Measurements from ENCODE around the gene SLC5A3. TPM values are rescaled to one million over a fixed set of nuclear protein-coding genes. Genes with fewer than 3 reads are reported as not detected.

The SLC5A3 gene
- polyA plus RNA-seq = 1 to 10 TPM in 2 of 3 donors, under 1 TPM in 1; 0.74 to 3.3 (median 1.5) TPM

GRCh38 chr21:34073032-34073748, at the start of gene SLC5A3, which contains the start of gene MRPS6:
TSS of gene SLC5A3 (plus strand) at chr21:34073578. CDS start at chr21:34095199, 21,621 bp downstream.
TSS of gene MRPS6 (plus strand) at chr21:34073578. CDS start at chr21:34073701, 123 bp downstream.
- no peak within 1 kb of the TSS for H3K27ac ChIP-seq (ENCODE audit: low read depth, low read length)
- 1 to 2% (median 1%) methylated on average over 34 to 95 of the region's 104 CpGs for WGBS, 3 donors

GRCh38 chr21:34023691-34024373, 49.5 kb upstream of the SLC5A3 start:
- WGBS, 3 donors = 66 to 78% (median 78%) methylated on average over 8 of the region's 8 CpGs
- H3K27ac ChIP-seq (ENCODE audit: low read depth, low read length) = no peak overlapping the region

- H3K27ac ChIP-seq (ENCODE audit: low read depth, low read length) = no peak overlapping the region
- WGBS, 3 donors = 93 to 95% (median 94%) methylated on average over 3 of the region's 3 CpGs
These were observed 49.0 kb upstream of the SLC5A3 start for GRCh38 chr21:34024374-34024693.

- no peak overlapping the region for H3K27ac ChIP-seq (ENCODE audit: low read depth, low read length)
- 69 to 77% (median 75%) methylated on average over 9 of the region's 9 CpGs for WGBS, 3 donors
These were observed 45.5 kb upstream of the SLC5A3 start for GRCh38 chr21:34027721-34028461.

- H3K27ac ChIP-seq (ENCODE audit: low read depth, low read length) = no peak overlapping the region
- 45 to 57% (median 49%) methylated on average over 12 to 13 of the region's 13 CpGs for WGBS, 3 donors
These were observed 43.4 kb upstream of the SLC5A3 start for GRCh38 chr21:34029743-34030528.

GRCh38 chr21:34031835-34032370, 41.5 kb upstream of the SLC5A3 start:
- H3K27ac ChIP-seq (ENCODE audit: low read depth, low read length) = no peak overlapping the region
- WGBS, 3 donors = 65 to 88% (median 82%) methylated on average over 11 of the region's 11 CpGs

- 69 to 81% (median 79%) methylated on average over 8 of the region's 8 CpGs for WGBS, 3 donors
These were observed 38.9 kb upstream of the SLC5A3 start for GRCh38 chr21:34034369-34035014.

GRCh38 chr21:34035619-34036354, 37.6 kb upstream of the SLC5A3 start:
- no peak overlapping the region for H3K27ac ChIP-seq (ENCODE audit: low read depth, low read length)
- WGBS, 3 donors = 81 to 94% (median 92%) methylated on average over 8 of the region's 8 CpGs

More at GRCh38 chr21:34034369-34035014, 38.9 kb upstream of the SLC5A3 start:
- no peak overlapping the region for H3K27ac ChIP-seq (ENCODE audit: low read depth, low read length)

- WGBS, 3 donors = 72 to 88% (median 86%) methylated on average over 11 of the region's 11 CpGs
- no peak overlapping the region for H3K27ac ChIP-seq (ENCODE audit: low read depth, low read length)
These were observed 36.2 kb upstream of the SLC5A3 start for GRCh38 chr21:34037009-34037795.

- 57 to 59% (median 57%) methylated on average over 10 of the region's 10 CpGs for WGBS, 3 donors
- H3K27ac ChIP-seq (ENCODE audit: low read depth, low read length) = no peak overlapping the region
These were observed 33.5 kb upstream of the SLC5A3 start for GRCh38 chr21:34039678-34040382.

GRCh38 chr21:34042735-34043134, 30.6 kb upstream of the SLC5A3 start:
- 75 to 94% (median 90%) methylated on average over 1 of the region's 1 CpG for WGBS, 3 donors
- H3K27ac ChIP-seq (ENCODE audit: low read depth, low read length) = no peak overlapping the region

GRCh38 chr21:34043333-34043732, 30.0 kb upstream of the SLC5A3 start:
- H3K27ac ChIP-seq (ENCODE audit: low read depth, low read length) = no peak overlapping the region
- 85 to 93% (median 87%) methylated on average over 4 of the region's 4 CpGs for WGBS, 3 donors

GRCh38 chr21:34046917-34047316, 26.5 kb upstream of the SLC5A3 start:
- H3K27ac ChIP-seq (ENCODE audit: low read depth, low read length) = no peak overlapping the region
- WGBS, 3 donors = 81 to 85% (median 81%) methylated on average over 6 of the region's 6 CpGs

- no peak overlapping the region for H3K27ac ChIP-seq (ENCODE audit: low read depth, low read length)
These were observed 25.5 kb upstream of the SLC5A3 start for GRCh38 chr21:34047835-34048234.

GRCh38 chr21:34052171-34052570, 21.2 kb upstream of the SLC5A3 start:
- no peak overlapping the region for H3K27ac ChIP-seq (ENCODE audit: low read depth, low read length)
- WGBS, 3 donors = 86 to 91% (median 88%) methylated on average over 5 of the region's 5 CpGs

GRCh38 chr21:34054259-34054658, 19.1 kb upstream of the SLC5A3 start:
- 58 to 85% (median 85%) methylated on average over 4 of the region's 4 CpGs for WGBS, 3 donors

More at GRCh38 chr21:34054259-34054658, 19.1 kb upstream of the SLC5A3 start:
- H3K27ac ChIP-seq (ENCODE audit: low read depth, low read length) = no peak overlapping the region
